ENCODE data around the gene SCAP.

Gene SCAP

GRCh38 chr3:47412842-47413520 lies 62.8 kb downstream of the SCAP start:
- DNase-seq, result no peak

- DNase-seq, result no peak
These were observed 63.3 kb downstream of the SCAP start for GRCh38 chr3:47412453-47412756.

DNA sequence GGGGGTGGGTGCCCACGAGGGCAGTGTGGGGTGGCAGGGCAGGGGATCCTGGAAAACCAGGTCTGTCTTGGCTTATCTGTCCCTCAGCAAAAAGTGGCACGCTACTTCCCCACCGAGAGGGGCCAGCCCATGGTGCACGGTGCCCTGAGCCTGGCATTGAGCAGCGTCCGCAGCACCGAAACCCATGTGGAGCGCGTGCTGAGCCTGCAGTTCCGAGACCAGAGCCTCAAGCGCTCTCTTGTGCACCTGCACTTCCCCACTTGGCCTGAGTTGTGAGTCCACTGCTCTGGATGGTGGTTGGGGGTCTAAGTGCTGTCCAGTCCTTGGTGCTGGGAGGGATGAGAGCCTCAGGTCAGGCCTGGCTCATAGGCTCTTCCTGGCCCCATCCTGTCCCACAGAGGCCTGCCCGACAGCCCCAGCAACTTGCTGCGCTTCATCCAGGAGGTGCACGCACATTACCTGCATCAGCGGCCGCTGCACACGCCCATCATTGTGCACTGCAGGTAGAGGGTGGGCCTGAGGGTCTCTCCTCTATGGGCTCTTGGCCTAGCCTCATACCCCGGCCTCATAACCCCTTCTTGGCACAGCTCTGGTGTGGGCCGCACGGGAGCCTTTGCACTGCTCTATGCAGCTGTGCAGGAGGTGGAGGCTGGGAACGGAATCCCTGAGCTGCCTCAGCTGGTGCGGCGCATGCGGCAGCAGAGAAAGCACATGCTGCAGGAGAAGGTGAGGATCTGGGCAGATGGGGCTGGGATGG lies 63.9 kb downstream of the SCAP start:
- no peak for DNase-seq

DNA sequence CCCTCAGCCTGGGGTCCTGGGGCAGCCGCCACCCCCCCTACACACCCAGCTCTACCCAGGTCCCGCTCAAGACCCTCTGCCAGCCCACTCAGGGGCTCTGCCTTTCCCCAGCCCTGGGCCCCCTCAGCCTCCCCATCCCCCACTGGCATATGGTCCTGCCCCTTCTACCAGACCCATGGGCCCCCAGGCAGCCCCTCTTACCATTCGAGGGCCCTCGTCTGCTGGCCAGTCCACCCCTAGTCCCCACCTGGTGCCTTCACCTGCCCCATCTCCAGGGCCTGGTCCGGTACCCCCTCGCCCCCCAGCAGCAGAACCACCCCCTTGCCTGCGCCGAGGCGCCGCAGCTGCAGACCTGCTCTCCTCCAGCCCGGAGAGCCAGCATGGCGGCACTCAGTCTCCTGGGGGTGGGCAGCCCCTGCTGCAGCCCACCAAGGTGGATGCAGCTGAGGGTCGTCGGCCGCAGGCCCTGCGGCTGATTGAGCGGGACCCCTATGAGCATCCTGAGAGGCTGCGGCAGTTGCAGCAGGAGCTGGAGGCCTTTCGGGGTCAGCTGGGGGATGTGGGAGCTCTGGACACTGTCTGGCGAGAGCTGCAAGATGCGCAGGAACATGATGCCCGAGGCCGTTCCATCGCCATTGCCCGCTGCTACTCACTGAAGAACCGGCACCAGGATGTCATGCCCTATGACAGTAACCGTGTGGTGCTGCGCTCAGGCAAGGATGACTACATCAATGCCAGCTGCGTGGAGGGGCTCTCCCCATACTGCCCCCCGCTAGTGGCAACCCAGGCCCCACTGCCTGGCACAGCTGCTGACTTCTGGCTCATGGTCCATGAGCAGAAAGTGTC lies 64.7 kb downstream of the SCAP start:
- DNase-seq, result no peak

GRCh38 chr3:47410417-47410720 lies 65.4 kb downstream of the SCAP start:
- DNase-seq, result no peak

- DNase-seq, result no peak
These were observed 65.9 kb downstream of the SCAP start for GRCh38 chr3:47409688-47410416.

GRCh38 chr3:47409284-47409683 lies 66.5 kb downstream of the SCAP start:
- DNase-seq, result no peak

GRCh38 chr3:47408839-47409229 lies 66.9 kb downstream of the SCAP start:
- no peak for DNase-seq

- DNase-seq, result no peak
These were observed 67.6 kb downstream of the SCAP start for GRCh38 chr3:47407896-47408838.

- no peak for DNase-seq
These were observed 68.5 kb downstream of the SCAP start for GRCh38 chr3:47407237-47407636.

DNA sequence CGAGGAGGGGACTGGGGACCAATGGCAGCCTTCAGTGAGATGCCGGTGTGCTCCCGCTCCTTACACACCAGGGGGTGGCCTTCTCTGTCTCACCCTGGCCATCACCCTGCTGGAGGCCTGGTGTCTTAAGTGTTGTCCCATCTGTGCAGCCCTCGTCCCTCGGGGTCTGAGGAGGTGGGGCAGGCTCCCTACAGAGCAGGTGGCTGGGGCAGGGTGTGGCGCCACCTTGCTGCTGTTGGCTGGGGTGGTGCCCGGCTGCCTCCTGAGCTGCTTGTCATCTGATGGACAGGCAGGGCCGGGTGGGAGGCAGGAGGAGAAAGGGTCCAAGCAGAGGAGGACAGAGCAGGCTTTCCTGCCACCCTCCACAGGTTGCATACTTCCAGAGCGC lies 69.0 kb downstream of the SCAP start:
- no peak for DNase-seq

DNA sequence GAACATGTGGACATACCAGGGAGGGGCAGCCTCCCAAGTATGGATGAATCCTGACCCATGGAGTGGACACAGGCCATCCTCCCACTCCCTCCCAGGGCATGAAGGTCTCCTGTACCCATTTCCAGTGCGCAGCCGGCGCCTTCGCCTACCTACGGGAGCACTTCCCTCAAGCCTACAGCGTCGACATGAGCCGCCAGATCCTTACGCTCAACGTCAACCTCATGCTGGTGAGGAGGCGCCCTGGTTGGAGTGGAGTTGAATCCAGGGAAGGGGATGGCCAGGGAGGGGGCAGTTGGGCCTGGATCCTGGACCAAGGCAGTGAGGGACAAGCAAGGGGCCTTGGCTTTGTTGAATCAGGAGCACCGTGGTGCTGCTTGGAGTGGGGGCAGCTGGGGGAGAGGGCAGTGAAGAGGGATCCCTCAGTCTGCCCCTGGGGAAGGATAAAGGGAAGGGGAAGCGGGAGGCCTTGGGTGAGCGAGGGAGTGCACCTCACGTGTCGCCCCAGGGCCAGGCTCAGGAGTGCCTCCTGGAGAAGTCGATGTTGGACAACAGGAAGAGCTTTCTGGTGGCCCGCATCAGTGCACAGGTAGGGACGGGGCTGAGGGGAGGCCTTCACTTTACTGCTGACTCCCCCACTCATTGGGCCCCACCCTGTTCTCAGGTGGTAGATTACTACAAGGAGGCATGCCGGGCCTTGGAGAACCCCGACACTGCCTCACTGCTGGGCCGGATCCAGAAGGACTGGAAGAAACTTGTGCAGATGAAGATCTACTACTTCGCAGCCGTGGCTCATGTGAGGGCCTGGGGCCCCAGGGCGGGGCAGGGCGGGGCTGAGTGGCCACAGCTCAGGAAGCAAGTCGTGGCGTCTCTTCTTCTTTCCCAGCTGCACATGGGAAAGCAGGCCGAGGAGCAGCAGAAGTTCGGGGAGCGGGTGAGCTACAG lies 69.7 kb downstream of the SCAP start:
- no peak for DNase-seq

DNA sequence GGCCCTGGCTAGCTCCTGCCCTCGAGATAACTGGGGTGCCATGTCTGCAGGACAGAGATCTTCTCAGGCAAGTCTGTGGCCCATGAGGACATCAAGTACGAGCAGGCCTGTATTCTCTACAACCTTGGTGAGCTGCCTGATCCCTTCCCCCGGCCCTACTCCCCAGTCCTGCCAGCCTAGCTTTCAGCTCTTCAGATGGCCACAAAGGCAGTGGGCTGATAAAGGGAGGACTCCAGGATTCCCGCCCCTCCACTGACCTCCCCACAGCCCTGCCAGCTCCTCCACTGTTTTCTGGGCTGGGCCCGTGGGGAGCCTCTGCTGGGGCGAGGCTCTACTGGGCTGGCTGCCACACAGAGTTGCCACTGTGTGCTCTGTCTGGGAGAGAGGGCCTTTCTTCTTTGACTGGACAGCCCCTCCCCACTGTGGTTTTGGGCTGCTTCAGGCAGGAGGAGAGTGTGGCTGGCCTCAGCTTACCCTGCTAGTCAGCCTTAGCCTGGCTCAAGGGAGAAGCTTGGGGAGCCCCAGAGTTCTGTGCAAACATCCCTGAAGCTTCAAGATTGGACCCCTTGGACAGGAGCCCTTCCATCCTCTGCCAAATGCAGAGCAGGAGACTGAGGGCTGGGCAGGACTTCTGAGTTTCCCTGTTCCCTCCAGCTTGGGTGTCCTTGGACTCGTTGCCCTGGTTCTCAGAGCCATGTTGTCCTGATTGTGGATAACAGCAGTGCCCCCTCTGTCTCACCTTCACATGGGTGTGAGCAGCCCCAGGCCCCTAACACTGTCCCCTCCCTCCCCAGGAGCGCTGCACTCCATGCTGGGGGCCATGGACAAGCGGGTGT lies 70.6 kb downstream of the SCAP start:
- DNase-seq, result no peak

DNA sequence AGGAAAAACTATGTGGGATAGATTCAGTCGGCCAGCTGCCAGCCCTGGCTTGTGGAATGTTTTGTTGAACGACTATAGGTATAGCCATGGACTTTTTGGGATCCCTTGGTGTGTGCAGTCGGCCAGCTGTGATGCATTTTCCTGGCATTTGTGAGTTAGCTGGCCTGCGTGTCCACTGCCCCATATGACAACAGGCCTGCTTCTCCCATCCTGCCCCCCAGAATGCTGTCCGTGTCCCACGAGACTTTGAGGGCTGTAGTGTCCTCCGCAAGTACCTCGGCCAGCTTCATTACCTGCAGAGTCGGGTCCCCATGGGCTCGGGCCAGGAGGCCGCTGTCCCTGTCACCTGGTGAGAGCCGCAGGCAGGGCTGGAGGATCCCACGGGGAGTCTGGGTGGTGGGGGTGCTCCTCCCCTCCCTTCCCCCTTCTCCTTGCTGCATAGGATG lies 71.3 kb downstream of the SCAP start:
- no peak for DNase-seq

- DNase-seq, result no peak
These were observed 76.0 kb downstream of the SCAP start for GRCh38 chr3:47399531-47400270.

DNA sequence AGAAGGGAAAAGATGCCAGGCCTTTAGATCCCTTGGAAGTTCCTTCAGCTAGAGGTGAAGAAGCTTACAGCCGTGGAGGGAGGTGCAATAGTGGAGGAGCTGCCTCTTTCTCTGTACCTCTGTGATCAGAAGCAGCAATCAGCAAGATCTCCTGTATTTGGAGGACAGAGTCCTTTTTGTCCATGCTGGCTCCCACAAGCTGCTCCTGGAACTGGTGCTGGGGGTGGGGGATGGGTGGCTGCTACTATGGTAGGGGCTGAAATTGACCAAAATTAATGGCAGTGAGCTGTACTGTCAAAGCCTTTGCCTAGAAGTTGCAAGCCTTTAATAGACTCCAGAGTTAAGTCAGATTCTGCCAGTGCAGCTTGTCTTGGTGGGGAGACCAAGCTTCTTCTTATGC lies 76.7 kb downstream of the SCAP start:
- DNase-seq, result no peak

- DNase-seq, result no peak
These were observed 77.5 kb downstream of the SCAP start for GRCh38 chr3:47398228-47398627.

GRCh38 chr3:47394881-47395280 lies 80.9 kb downstream of the SCAP start:
- no peak for DNase-seq

DNA sequence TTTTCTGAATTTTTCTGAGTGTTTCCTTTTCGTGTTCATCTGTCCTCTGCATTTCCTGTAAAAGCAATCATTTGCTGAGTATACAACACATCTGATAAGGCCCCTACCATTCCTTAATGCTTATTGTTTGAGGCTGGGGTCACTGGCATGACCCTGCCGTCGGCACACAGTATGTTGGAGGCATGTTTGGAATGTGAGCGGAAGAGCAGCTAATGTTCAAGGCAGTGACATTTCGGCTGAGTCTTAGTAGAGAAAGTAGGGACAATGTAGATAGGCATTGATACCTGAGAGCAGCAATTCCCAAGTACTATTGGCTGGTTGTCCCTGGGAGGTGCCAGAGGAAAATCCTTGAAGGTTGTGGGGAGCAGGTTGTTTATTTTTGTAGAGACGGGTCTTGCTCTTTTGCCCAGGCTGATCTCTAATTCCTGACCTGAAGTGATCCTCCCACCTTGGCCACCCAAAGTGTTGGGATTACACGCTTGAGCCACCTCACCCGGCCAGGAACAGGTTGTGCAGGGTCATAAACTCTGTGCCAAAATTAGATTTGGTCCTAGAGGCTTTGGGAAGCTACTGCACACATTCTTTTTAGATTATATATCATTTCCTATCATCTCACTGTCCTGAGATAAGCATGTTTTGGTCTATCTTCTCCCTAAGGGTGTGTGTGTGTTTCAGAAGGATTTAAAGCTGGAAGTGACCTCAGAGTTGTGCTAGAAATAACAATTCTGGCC lies 81.4 kb downstream of the SCAP start:
- DNase-seq, result no peak

All from NCI-H2029 treated with DMSO at 0.1 percent for 48 hours (cell line).